Stimulated activated naive CD8-positive, alpha-beta T cell treated with anti-CD3 and anti-CD28 coated beads, Interleukin-15, Interleukin-2, amounts not matched to agents 100 ng/mL and 50 ng/mL, for 24 hours (primary cell): ENCODE measurements around the gene TMEFF2.

ENCODE experiments used
- H3K27ac Mint-ChIP-seq: one replicate; pipeline ENCODE4 v1.8.0; 2021; ENCODE audit warnings: mild to moderate bottlenecking, mixed read lengths
- H3K27me3 Mint-ChIP-seq: one replicate; pipeline ENCODE4 v1.8.0; 2021; ENCODE audit warnings: mixed read lengths
- H3K36me3 Mint-ChIP-seq: one replicate; pipeline ENCODE4 v1.8.0; 2021; ENCODE audit warnings: low read depth, mixed read lengths
- H3K4me1 Mint-ChIP-seq: one replicate; pipeline ENCODE4 v1.8.0; 2021; ENCODE audit warnings: low read depth, mixed read lengths
- H3K4me3 Mint-ChIP-seq: one replicate; pipeline ENCODE4 v1.8.0; 2021; ENCODE audit warnings: mild to moderate bottlenecking, mixed read lengths
- H3K9me3 Mint-ChIP-seq: one replicate; pipeline ENCODE4 v1.8.0; 2021; ENCODE audit warnings: mixed read lengths

Gene TMEFF2

GRCh38 chr2:191947235-191947634 lies 247.5 kb downstream of the TMEFF2 start:
- no peaks in the 10 kb centered on the region for H3K36me3 Mint-ChIP-seq
- no peaks in the 10 kb centered on the region for H3K4me1 Mint-ChIP-seq
- no peak overlapping the region for H3K27ac Mint-ChIP-seq
- H3K9me3 Mint-ChIP-seq, result no peaks in the 10 kb centered on the region
- H3K27me3 Mint-ChIP-seq, result peaks cover 6% of the 10 kb centered on the region
- no peak overlapping the region for H3K4me3 Mint-ChIP-seq

GRCh38 chr2:191946471-191947182 lies 248.1 kb downstream of the TMEFF2 start:
- Mint-ChIP-seq H3K27me3 (peaks cover 6% of the 10 kb centered on the region), H3K36me3 (no peaks in the 10 kb centered on the region), H3K9me3 (no peaks in the 10 kb centered on the region), H3K4me3 (no peak overlapping the region), H3K4me1 (no peaks in the 10 kb centered on the region), H3K27ac (no peak overlapping the region)

- H3K27me3 Mint-ChIP-seq, result peaks cover 6% of the 10 kb centered on the region
- no peak overlapping the region for H3K4me3 Mint-ChIP-seq
Observed at GRCh38 chr2:191945623-191946022, 249.1 kb downstream of the TMEFF2 start.

GRCh38 chr2:191942739-191943103 lies 252.0 kb downstream of the TMEFF2 start:
- no peaks in the 10 kb centered on the region for H3K36me3 Mint-ChIP-seq
- H3K4me1 Mint-ChIP-seq, result no peaks in the 10 kb centered on the region
- no peak overlapping the region for H3K27ac Mint-ChIP-seq
- H3K27me3 Mint-ChIP-seq, result peaks cover 12% of the 10 kb centered on the region
- H3K4me3 Mint-ChIP-seq, result no peak overlapping the region
- H3K9me3 Mint-ChIP-seq, result no peaks in the 10 kb centered on the region

More at GRCh38 chr2:191945623-191946022, 249.1 kb downstream of the TMEFF2 start:
- Mint-ChIP-seq H3K4me1 (no peaks in the 10 kb centered on the region), H3K27ac (no peak overlapping the region), H3K9me3 (no peaks in the 10 kb centered on the region), H3K36me3 (no peaks in the 10 kb centered on the region)

GRCh38 chr2:191942090-191942738 lies 252.5 kb downstream of the TMEFF2 start:
- H3K27ac Mint-ChIP-seq, result no peak overlapping the region
- no peaks in the 10 kb centered on the region for H3K36me3 Mint-ChIP-seq
- H3K4me3 Mint-ChIP-seq, result no peak overlapping the region
- H3K27me3 Mint-ChIP-seq, result peaks cover 9% of the 10 kb centered on the region
- H3K4me1 Mint-ChIP-seq, result no peaks in the 10 kb centered on the region
- H3K9me3 Mint-ChIP-seq, result no peaks in the 10 kb centered on the region

- Mint-ChIP-seq H3K4me1 (no peaks in the 10 kb centered on the region), H3K4me3 (no peak overlapping the region), H3K27me3 (peaks cover 9% of the 10 kb centered on the region), H3K27ac (no peak overlapping the region), H3K9me3 (no peaks in the 10 kb centered on the region), H3K36me3 (no peaks in the 10 kb centered on the region)
Observed at GRCh38 chr2:191941376-191941929, 253.3 kb downstream of the TMEFF2 start.

GRCh38 chr2:191938779-191939178 lies 256.0 kb downstream of the TMEFF2 start:
- H3K27me3 Mint-ChIP-seq, result peaks cover 9% of the 10 kb centered on the region
- H3K4me3 Mint-ChIP-seq, result no peak overlapping the region
- no peak overlapping the region for H3K27ac Mint-ChIP-seq
- no peaks in the 10 kb centered on the region for H3K4me1 Mint-ChIP-seq
- H3K9me3 Mint-ChIP-seq, result no peaks in the 10 kb centered on the region
- H3K36me3 Mint-ChIP-seq, result no peaks in the 10 kb centered on the region

- Mint-ChIP-seq H3K27me3 (peaks cover 9% of the 10 kb centered on the region), H3K36me3 (no peaks in the 10 kb centered on the region), H3K27ac (no peak overlapping the region), H3K4me3 (no peak overlapping the region), H3K4me1 (peaks cover 5% of the 10 kb centered on the region), H3K9me3 (no peaks in the 10 kb centered on the region)
Observed at GRCh38 chr2:191936882-191937405, 257.8 kb downstream of the TMEFF2 start.

- H3K27me3 Mint-ChIP-seq, result peaks cover 6% of the 10 kb centered on the region
- no peaks in the 10 kb centered on the region for H3K36me3 Mint-ChIP-seq
- no peak overlapping the region for H3K4me3 Mint-ChIP-seq
- no peaks in the 10 kb centered on the region for H3K9me3 Mint-ChIP-seq
- peaks cover 5% of the 10 kb centered on the region for H3K4me1 Mint-ChIP-seq
- no peak overlapping the region for H3K27ac Mint-ChIP-seq
Observed at GRCh38 chr2:191935247-191935646, 259.5 kb downstream of the TMEFF2 start.

- Mint-ChIP-seq H3K27ac (no peak overlapping the region), H3K4me3 (no peak overlapping the region), H3K27me3 (no peaks in the 10 kb centered on the region), H3K36me3 (no peaks in the 10 kb centered on the region), H3K4me1 (peaks cover 5% of the 10 kb centered on the region), H3K9me3 (no peaks in the 10 kb centered on the region)
Observed at GRCh38 chr2:191933307-191934105, 261.2 kb downstream of the TMEFF2 start.

GRCh38 chr2:191932286-191932685 lies 262.4 kb downstream of the TMEFF2 start:
- Mint-ChIP-seq H3K4me3 (no peak overlapping the region), H3K27me3 (no peaks in the 10 kb centered on the region), H3K9me3 (no peaks in the 10 kb centered on the region), H3K27ac (no peak overlapping the region), H3K36me3 (no peaks in the 10 kb centered on the region), H3K4me1 (peaks cover 5% of the 10 kb centered on the region)

GRCh38 chr2:191931329-191931728 lies 263.4 kb downstream of the TMEFF2 start:
- H3K27ac Mint-ChIP-seq, result no peak overlapping the region
- no peak overlapping the region for H3K4me3 Mint-ChIP-seq
- H3K27me3 Mint-ChIP-seq, result no peaks in the 10 kb centered on the region
- H3K4me1 Mint-ChIP-seq, result peaks cover 5% of the 10 kb centered on the region
- H3K36me3 Mint-ChIP-seq, result no peaks in the 10 kb centered on the region
- no peaks in the 10 kb centered on the region for H3K9me3 Mint-ChIP-seq

- Mint-ChIP-seq H3K27ac (no peak overlapping the region), H3K36me3 (no peaks in the 10 kb centered on the region), H3K9me3 (no peaks in the 10 kb centered on the region), H3K4me3 (no peak overlapping the region), H3K4me1 (peaks cover 5% of the 10 kb centered on the region), H3K27me3 (no peaks in the 10 kb centered on the region)
Observed at GRCh38 chr2:191930205-191930604, 264.5 kb downstream of the TMEFF2 start.

- Mint-ChIP-seq H3K27ac (no peak overlapping the region), H3K27me3 (no peaks in the 10 kb centered on the region), H3K36me3 (no peaks in the 10 kb centered on the region), H3K4me1 (peaks cover 5% of the 10 kb centered on the region), H3K9me3 (no peaks in the 10 kb centered on the region), H3K4me3 (no peak overlapping the region)
Observed at GRCh38 chr2:191929288-191929687, 265.4 kb downstream of the TMEFF2 start.

- H3K4me3 Mint-ChIP-seq, result no peak overlapping the region
- peaks cover under 1% of the 10 kb centered on the region for H3K4me1 Mint-ChIP-seq
- no peaks in the 10 kb centered on the region for H3K36me3 Mint-ChIP-seq
- no peak overlapping the region for H3K27ac Mint-ChIP-seq
- peaks cover 2% of the 10 kb centered on the region for H3K9me3 Mint-ChIP-seq
- no peaks in the 10 kb centered on the region for H3K27me3 Mint-ChIP-seq
Observed at GRCh38 chr2:191927991-191928390, 266.7 kb downstream of the TMEFF2 start.
